Measurements from ENCODE around the gene MTX1.

Gene MTX1

DNA sequence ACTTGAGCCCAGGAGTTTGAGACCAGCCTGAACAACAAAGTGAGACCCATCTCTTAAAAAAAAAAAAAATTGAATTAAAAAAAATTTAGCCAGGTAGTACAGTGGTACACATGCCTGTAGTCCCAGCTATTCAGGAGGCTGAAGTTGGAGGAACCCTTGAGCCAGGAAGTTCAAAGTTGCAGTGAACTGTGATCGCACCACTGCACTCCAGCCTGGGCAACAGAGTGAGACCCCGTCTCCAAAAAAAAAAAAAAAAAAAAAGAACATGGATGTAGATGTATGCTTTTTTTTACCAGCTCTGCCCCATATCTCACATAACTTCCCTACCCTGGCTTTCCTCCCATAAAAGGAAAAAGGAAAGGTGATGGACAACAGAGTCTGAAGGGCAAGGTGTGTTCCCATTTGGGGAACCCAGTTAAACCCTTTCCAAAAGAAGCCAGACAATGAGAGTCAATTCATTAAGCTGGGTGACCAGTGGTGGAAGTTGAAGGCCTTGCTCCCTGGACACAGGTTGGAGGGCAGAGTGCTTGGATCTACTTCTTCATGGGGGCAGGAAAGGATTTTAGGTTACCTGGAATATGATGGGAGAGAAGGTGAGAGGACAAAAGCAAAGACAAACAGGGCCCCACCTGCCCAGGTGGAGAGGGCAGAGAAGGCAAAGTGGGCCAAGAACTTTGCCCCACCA lies 38.3 kb upstream of the MTX1 start:
- H2BK5ac ChIP-seq (ENCODE audit: low read depth, low read length, poor library complexity), result no peak overlapping the region
- no peak overlapping the region for H3K14ac ChIP-seq (ENCODE audit: low read length)
- no peak overlapping the region for H2AFZ ChIP-seq (ENCODE audit: insufficient read depth, low read length, poor library complexity)
- no peak overlapping the region for H3K18ac ChIP-seq (ENCODE audit: low read length)
- no peak overlapping the region for H4K91ac ChIP-seq (ENCODE audit: low read depth, low read length)
- no peak overlapping the region for H2BK120ac ChIP-seq (ENCODE audit: insufficient read depth, low read length, poor library complexity)
- H3K9ac ChIP-seq (ENCODE audit: low read length), result no peak overlapping the region
- H4K8ac ChIP-seq (ENCODE audit: low read depth, low read length), result no peak overlapping the region
- H3K4me1 ChIP-seq (ENCODE audit: control insufficient read depth in 1 of 2, insufficient read depth in 2 of 2, low read length in 2 of 2), result peaks cover 7 to 22% of the 10 kb centered on the region in 2 experiments
- H2AK5ac ChIP-seq (ENCODE audit: low read length), result no peak overlapping the region
- no peak overlapping the region for H2BK12ac ChIP-seq (ENCODE audit: low read length)
- H3K4me3 ChIP-seq (ENCODE audit: low read depth, low read length), result no peak overlapping the region
- no peak overlapping the region for H3K27ac ChIP-seq (ENCODE audit: low read depth, low read length)
- H3K4me2 ChIP-seq (ENCODE audit: low read length), result no peak overlapping the region
- H3K27me3 ChIP-seq (ENCODE audit: insufficient read depth, low read length), result no peaks in the 10 kb centered on the region
- peaks cover 5% of the 10 kb centered on the region for H3K79me1 ChIP-seq (ENCODE audit: low read length)
- H4K12ac ChIP-seq (ENCODE audit: low read depth, low read length), result no peak overlapping the region
- peaks cover 5% of the 10 kb centered on the region for H3K79me2 ChIP-seq (ENCODE audit: control insufficient read depth, insufficient read depth, low read length, poor library complexity)
- H3K36me3 ChIP-seq (ENCODE audit: control insufficient read depth in 1 of 2, insufficient read depth in 2 of 2, low read length in 2 of 2), result peaks cover 8 to 14% of the 10 kb centered on the region in 2 experiments
- no CpG with 5 or more reads among the region's 2 CpGs for WGBS (ENCODE audit: extremely low coverage, insufficient coverage, insufficient read length)
- H3K4ac ChIP-seq (ENCODE audit: low read depth, low read length), result no peak overlapping the region
- H3K23ac ChIP-seq (ENCODE audit: low read length), result no peak overlapping the region
- DNase-seq, result no peak
- no peaks in the 10 kb centered on the region for H3K9me3 ChIP-seq (ENCODE audit: insufficient read depth, low read depth, low read length)

DNA sequence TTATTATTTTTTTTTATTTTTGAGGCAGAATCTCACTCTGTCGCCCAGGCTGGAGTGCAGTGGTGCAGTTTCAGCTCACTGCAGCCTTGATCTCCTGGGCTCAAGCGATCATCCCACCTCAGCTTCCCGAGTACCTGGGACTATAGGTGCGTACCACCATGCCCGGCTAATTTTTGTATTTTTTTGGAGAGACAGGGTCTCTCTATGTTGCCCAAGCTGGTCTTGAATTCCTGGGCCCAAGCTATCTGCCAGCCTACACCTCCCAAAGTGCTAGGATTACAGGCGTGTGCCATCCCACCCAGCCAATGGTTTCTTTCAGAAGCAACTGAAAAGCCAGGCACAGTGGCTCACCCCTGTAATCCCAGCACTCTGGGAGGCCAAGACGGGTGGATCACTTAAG lies 37.7 kb upstream of the MTX1 start:
- Histone ChIP-seq H3K18ac (ENCODE audit: low read length) (no peak overlapping the region), H2BK12ac (ENCODE audit: low read length) (no peak overlapping the region), H3K9ac (ENCODE audit: low read length) (no peak overlapping the region), H3K4ac (ENCODE audit: low read depth, low read length) (no peak overlapping the region), H2AK5ac (ENCODE audit: low read length) (no peak overlapping the region), H2BK120ac (ENCODE audit: insufficient read depth, low read length, poor library complexity) (no peak overlapping the region), H3K79me2 (ENCODE audit: control insufficient read depth, insufficient read depth, low read length, poor library complexity) (peaks cover 5% of the 10 kb centered on the region), H3K4me1 (ENCODE audit: control insufficient read depth in 1 of 2, insufficient read depth in 2 of 2, low read length in 2 of 2) (peaks cover 7 to 22% of the 10 kb centered on the region in 2 experiments), H4K8ac (ENCODE audit: low read depth, low read length) (no peak overlapping the region), H3K9me3 (ENCODE audit: insufficient read depth, low read depth, low read length) (no peaks in the 10 kb centered on the region), H4K12ac (ENCODE audit: low read depth, low read length) (no peak overlapping the region), H3K4me2 (ENCODE audit: low read length) (no peak overlapping the region), H3K23ac (ENCODE audit: low read length) (no peak overlapping the region), H2AFZ (ENCODE audit: insufficient read depth, low read length, poor library complexity) (no peak overlapping the region), H3K4me3 (ENCODE audit: low read depth, low read length) (no peak overlapping the region), H3K36me3 (ENCODE audit: control insufficient read depth in 1 of 2, insufficient read depth in 2 of 2, low read length in 2 of 2) (peaks cover 8 to 14% of the 10 kb centered on the region in 2 experiments), H3K27me3 (ENCODE audit: insufficient read depth, low read length) (no peaks in the 10 kb centered on the region), H3K14ac (ENCODE audit: low read length) (no peak overlapping the region), H3K27ac (ENCODE audit: low read depth, low read length) (no peak overlapping the region), H3K79me1 (ENCODE audit: low read length) (peaks cover 5% of the 10 kb centered on the region), H2BK5ac (ENCODE audit: low read depth, low read length, poor library complexity) (no peak overlapping the region), H4K91ac (ENCODE audit: low read depth, low read length) (no peak overlapping the region)
- WGBS (ENCODE audit: extremely low coverage, insufficient coverage, insufficient read length), result no CpG with 5 or more reads among the region's 7 CpGs
- DNase-seq, result no peak

DNA sequence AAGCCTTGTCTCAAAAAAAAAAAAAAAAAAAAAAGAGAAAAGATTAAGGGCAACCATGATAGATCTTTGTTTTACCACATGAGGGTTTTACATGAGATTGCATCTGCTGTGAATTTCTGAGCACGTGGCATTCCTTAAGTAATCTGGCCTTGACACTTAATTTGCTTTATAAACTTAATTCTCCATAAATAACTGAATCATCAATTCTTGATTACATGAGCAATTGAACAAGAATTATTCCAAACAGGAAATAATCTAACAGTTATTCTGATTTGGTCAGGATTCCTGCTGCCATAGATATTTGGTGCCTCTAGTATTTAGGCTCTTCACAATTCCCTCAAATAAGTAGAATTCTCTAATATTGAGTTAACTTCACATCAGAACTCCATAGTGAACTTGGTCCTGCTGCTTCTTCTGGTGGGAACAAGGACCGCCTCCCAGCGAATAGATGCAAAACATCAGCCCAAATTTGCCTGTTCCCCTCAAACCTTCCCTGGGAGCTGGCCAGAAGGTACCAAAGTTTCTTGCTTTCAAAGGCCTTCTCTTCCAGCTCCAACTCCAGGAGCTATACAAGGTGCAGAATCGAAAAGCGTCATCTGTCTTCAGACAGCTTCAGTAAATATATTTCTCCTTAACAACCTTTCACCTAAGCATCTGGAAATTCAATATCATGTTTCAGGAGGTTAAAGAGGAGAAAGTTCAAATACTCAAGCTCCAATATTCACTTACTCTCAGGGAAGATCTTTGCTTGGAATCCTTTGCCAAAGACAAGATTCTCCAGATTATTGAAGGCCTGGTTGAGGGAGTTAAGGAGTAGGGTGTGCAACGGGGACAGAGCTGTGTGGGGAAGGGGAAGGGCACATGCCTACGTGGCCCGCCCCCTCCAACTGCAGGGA lies 36.4 kb upstream of the MTX1 start:
- H3K27ac ChIP-seq (ENCODE audit: low read depth, low read length), result peak overlapping the region; percentile 52
- peak overlapping the region; percentile 59 for H3K4ac ChIP-seq (ENCODE audit: low read depth, low read length)
- H3K9ac ChIP-seq (ENCODE audit: low read length), result peak overlapping the region; percentile 92
- no peak overlapping the region for H2AK5ac ChIP-seq (ENCODE audit: low read length)
- peaks cover 5% of the 10 kb centered on the region for H3K79me1 ChIP-seq (ENCODE audit: low read length)
- H2BK120ac ChIP-seq (ENCODE audit: insufficient read depth, low read length, poor library complexity), result peak overlapping the region; percentile 20
- H4K12ac ChIP-seq (ENCODE audit: low read depth, low read length), result peak overlapping the region; percentile 51
- peak overlapping the region; percentile 47 for H3K14ac ChIP-seq (ENCODE audit: low read length)
- no peaks in the 10 kb centered on the region for H3K27me3 ChIP-seq (ENCODE audit: insufficient read depth, low read length)
- H3K4me3 ChIP-seq (ENCODE audit: low read depth, low read length), result peak overlapping the region; percentile 87
- peak overlapping the region; percentile 75 for H4K8ac ChIP-seq (ENCODE audit: low read depth, low read length)
- no CpG with 5 or more reads among the region's 8 CpGs for WGBS (ENCODE audit: extremely low coverage, insufficient coverage, insufficient read length)
- peaks cover 5% of the 10 kb centered on the region for H3K79me2 ChIP-seq (ENCODE audit: control insufficient read depth, insufficient read depth, low read length, poor library complexity)
- peaks cover 8 to 14% of the 10 kb centered on the region in 2 experiments for H3K36me3 ChIP-seq (ENCODE audit: control insufficient read depth in 1 of 2, insufficient read depth in 2 of 2, low read length in 2 of 2)
- no peak overlapping the region for H2BK5ac ChIP-seq (ENCODE audit: low read depth, low read length, poor library complexity)
- no peaks in the 10 kb centered on the region for H3K9me3 ChIP-seq (ENCODE audit: insufficient read depth, low read depth, low read length)
- peaks cover 8 to 19% of the 10 kb centered on the region in 2 experiments for H3K4me1 ChIP-seq (ENCODE audit: control insufficient read depth in 1 of 2, insufficient read depth in 2 of 2, low read length in 2 of 2)
- H2BK12ac ChIP-seq (ENCODE audit: low read length), result no peak overlapping the region
- H3K4me2 ChIP-seq (ENCODE audit: low read length), result peak overlapping the region; percentile 67
- DNase-seq, result no peak
- H3K23ac ChIP-seq (ENCODE audit: low read length), result no peak overlapping the region
- H4K91ac ChIP-seq (ENCODE audit: low read depth, low read length), result peak overlapping the region; percentile 72
- peak overlapping the region; percentile 56 for H2AFZ ChIP-seq (ENCODE audit: insufficient read depth, low read length, poor library complexity)
- peak overlapping the region; percentile 30 for H3K18ac ChIP-seq (ENCODE audit: low read length)

DNA sequence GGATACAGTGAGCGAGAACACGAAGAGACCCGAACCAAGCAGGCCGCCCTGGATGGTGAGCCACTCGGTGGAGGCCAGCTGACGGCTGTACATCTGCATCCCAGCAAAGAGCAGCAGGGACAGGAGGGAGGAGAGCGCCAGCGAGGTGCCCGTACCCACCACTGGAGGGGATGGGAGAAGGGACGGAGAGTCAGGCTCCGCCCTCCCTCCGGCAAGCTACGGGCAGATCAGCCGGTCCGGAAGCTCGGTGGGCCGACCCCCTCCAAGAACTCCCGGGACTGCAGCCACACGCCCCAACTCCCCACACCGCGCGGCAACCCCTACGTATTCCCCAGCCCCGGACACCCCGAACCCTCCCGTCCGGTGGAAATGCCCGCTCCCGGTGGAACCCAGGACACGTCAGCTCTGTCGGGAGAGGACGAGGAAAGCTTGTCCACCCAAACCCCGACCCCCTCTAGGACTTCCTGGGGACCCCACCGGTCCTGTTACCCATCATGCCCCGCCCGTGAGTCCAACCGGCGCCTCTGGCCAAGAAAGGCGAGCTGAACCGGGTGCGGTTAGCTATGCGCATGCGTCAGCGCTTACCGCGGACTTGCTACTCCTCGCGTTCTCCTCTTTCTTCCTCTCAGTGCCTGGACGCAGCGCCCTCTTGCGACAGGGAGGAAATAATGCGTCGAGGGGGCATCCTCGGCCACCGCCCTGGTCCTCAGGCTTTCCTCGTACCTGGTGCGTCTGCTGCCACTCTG lies 35.6 kb upstream of the MTX1 start, which contains the start of gene KRTCAP2:
Gene KRTCAP2 (minus strand): TSS at position 573 of the 746 bp plus-strand sequence. CDS start 80 bp downstream, at position 493.
- Histone ChIP-seq H3K79me2 (ENCODE audit: control insufficient read depth, insufficient read depth, low read length, poor library complexity) (peaks cover 5% of the 10 kb centered on the region), H3K23ac (ENCODE audit: low read length) (no peak within 1 kb of the TSS)

More for the DNA sequence above, 35.6 kb upstream of the MTX1 start, which contains the start of gene KRTCAP2:
- H3K9ac ChIP-seq (ENCODE audit: low read length), result peak within 1 kb of the TSS; percentile 92
- peaks cover 8 to 14% of the 10 kb centered on the region in 2 experiments for H3K36me3 ChIP-seq (ENCODE audit: control insufficient read depth in 1 of 2, insufficient read depth in 2 of 2, low read length in 2 of 2)
- H2AK5ac ChIP-seq (ENCODE audit: low read length), result no peak within 1 kb of the TSS
- H3K4me3 ChIP-seq (ENCODE audit: low read depth, low read length), result peak within 1 kb of the TSS; percentile 87
- peaks cover 5% of the 10 kb centered on the region for H3K79me1 ChIP-seq (ENCODE audit: low read length)
- peak within 1 kb of the TSS; percentile 72 for H4K91ac ChIP-seq (ENCODE audit: low read depth, low read length)
- no peaks in the 10 kb centered on the region for H3K9me3 ChIP-seq (ENCODE audit: insufficient read depth, low read depth, low read length)
- peak within 1 kb of the TSS; percentile 30 for H3K18ac ChIP-seq (ENCODE audit: low read length)
- H3K27ac ChIP-seq (ENCODE audit: low read depth, low read length), result peak within 1 kb of the TSS; percentile 52
- H3K4ac ChIP-seq (ENCODE audit: low read depth, low read length), result peak within 1 kb of the TSS; percentile 59
- H3K4me1 ChIP-seq (ENCODE audit: control insufficient read depth in 1 of 2, insufficient read depth in 2 of 2, low read length in 2 of 2), result peaks cover 9 to 16% of the 10 kb centered on the region in 2 experiments
- H4K8ac ChIP-seq (ENCODE audit: low read depth, low read length), result peak within 1 kb of the TSS; percentile 75
- H2BK120ac ChIP-seq (ENCODE audit: insufficient read depth, low read length, poor library complexity), result peak within 1 kb of the TSS; percentile 20
- peak within 1 kb of the TSS; percentile 29 for H2BK5ac ChIP-seq (ENCODE audit: low read depth, low read length, poor library complexity)
- no CpG with 5 or more reads among the region's 57 CpGs for WGBS (ENCODE audit: extremely low coverage, insufficient coverage, insufficient read length)
- peak within 1 kb of the TSS; percentile 56 for H2AFZ ChIP-seq (ENCODE audit: insufficient read depth, low read length, poor library complexity)
- H3K4me2 ChIP-seq (ENCODE audit: low read length), result peak within 1 kb of the TSS; percentile 67
- H4K12ac ChIP-seq (ENCODE audit: low read depth, low read length), result peak within 1 kb of the TSS; percentile 71
- H2BK12ac ChIP-seq (ENCODE audit: low read length), result no peak within 1 kb of the TSS
- no peaks in the 10 kb centered on the region for H3K27me3 ChIP-seq (ENCODE audit: insufficient read depth, low read length)
- peak; percentile 93 to 98 for DNase-seq
- H3K14ac ChIP-seq (ENCODE audit: low read length), result peak within 1 kb of the TSS; percentile 47
